Measurements from ENCODE around the gene MTMR10. TPM values are rescaled to one million over a fixed set of nuclear protein-coding genes. Genes with fewer than 3 reads are reported as not detected.

MTMR10 gene
- total and polyA plus RNA-seq, 4 donors = 9.5 to 52.7 (median 21.4) TPM

GRCh38 chr15:31034152-31034551 is 42.7 kb upstream of the MTMR10 start:
- ATAC-seq (ENCODE audit: insufficient read depth, low FRiP score) (no peak), DNase-seq (no peak)
- H3K36me3 ChIP-seq (ENCODE audit: control insufficient read depth in 4 of 4, insufficient read depth in 4 of 4, low read length in 4 of 4) = no peaks in the 10 kb centered on the region
- H3K4me3 ChIP-seq = no peak overlapping the region
- 50 to 54% methylated on average over 4 of the region's 4 CpGs for WGBS, 2 donors
- TF ChIP-seq CTCF (IDR thresholded peaks at IDR 0.05; ENCODE audit: control extremely low read depth, extremely low read depth) = no peak
- peaks cover 0 to 3% (median 0%) of the 10 kb centered on the region in 4 donors for H3K9me3 ChIP-seq (ENCODE audit: control insufficient read depth in 4 of 4, insufficient read depth in 3 of 4, low read length in 3 of 4)
- H3K4me1 ChIP-seq (ENCODE audit: control insufficient read depth in 5 of 5, insufficient read depth in 5 of 5, low read length in 5 of 5) = peaks cover 0 to 7% (median 0%) of the 10 kb centered on the region in 5 donors
- no peaks in the 10 kb centered on the region for H3K27me3 ChIP-seq (ENCODE audit: control insufficient read depth in 3 of 3, insufficient read depth in 3 of 3, low read length in 2 of 3)
- H3K9ac ChIP-seq (ENCODE audit: insufficient read depth in 1 of 2, low read length in 2 of 2) = no peak overlapping the region
- no peak overlapping the region for H3K27ac ChIP-seq (ENCODE audit: low read depth in 1 of 2, low read length in 1 of 2)

- H3K9ac ChIP-seq (ENCODE audit: insufficient read depth in 1 of 2, low read length in 2 of 2) = no peak overlapping the region
- H3K27me3 ChIP-seq (ENCODE audit: control insufficient read depth in 3 of 3, insufficient read depth in 3 of 3, low read length in 2 of 3) = no peaks in the 10 kb centered on the region
- no peak overlapping the region for H3K27ac ChIP-seq (ENCODE audit: low read depth in 1 of 2, low read length in 1 of 2)
- H3K36me3 ChIP-seq (ENCODE audit: control insufficient read depth in 4 of 4, insufficient read depth in 4 of 4, low read length in 4 of 4) = no peaks in the 10 kb centered on the region
- WGBS, 2 donors = 33 to 59% methylated on average over 5 of the region's 5 CpGs
- no peak overlapping the region for H3K4me3 ChIP-seq
- H3K9me3 ChIP-seq (ENCODE audit: control insufficient read depth in 4 of 4, insufficient read depth in 3 of 4, low read length in 3 of 4) = peaks cover 0 to 3% (median 0%) of the 10 kb centered on the region in 4 donors
- peaks cover 0 to 7% (median 0%) of the 10 kb centered on the region in 5 donors for H3K4me1 ChIP-seq (ENCODE audit: control insufficient read depth in 5 of 5, insufficient read depth in 5 of 5, low read length in 5 of 5)
- no peak for ATAC-seq (ENCODE audit: insufficient read depth, low FRiP score)
- no peak for TF ChIP-seq CTCF (IDR thresholded peaks at IDR 0.05; ENCODE audit: control extremely low read depth, extremely low read depth)
- no peak for DNase-seq
These were observed 41.5 kb upstream of the MTMR10 start for GRCh38 chr15:31032961-31033371.

GRCh38 chr15:31031471-31032067 is 40.1 kb upstream of the MTMR10 start:
- TF ChIP-seq CTCF (IDR thresholded peaks at IDR 0.05; ENCODE audit: control extremely low read depth, extremely low read depth) = no peak
- DNase-seq (no peak), ATAC-seq (ENCODE audit: insufficient read depth, low FRiP score) (no peak)
- Histone ChIP-seq H3K27me3 (ENCODE audit: control insufficient read depth in 3 of 3, insufficient read depth in 3 of 3, low read length in 2 of 3) (no peaks in the 10 kb centered on the region), H3K27ac (ENCODE audit: low read depth in 1 of 2, low read length in 1 of 2) (peak overlapping the region in 1 of 2 donors; percentile 27), H3K9me3 (ENCODE audit: control insufficient read depth in 4 of 4, insufficient read depth in 3 of 4, low read length in 3 of 4) (peaks cover 0 to 3% (median 0%) of the 10 kb centered on the region in 4 donors), H3K9ac (ENCODE audit: insufficient read depth in 1 of 2, low read length in 2 of 2) (no peak overlapping the region), H3K4me3 (no peak overlapping the region), H3K36me3 (ENCODE audit: control insufficient read depth in 4 of 4, insufficient read depth in 4 of 4, low read length in 4 of 4) (no peaks in the 10 kb centered on the region), H3K4me1 (ENCODE audit: control insufficient read depth in 5 of 5, insufficient read depth in 5 of 5, low read length in 5 of 5) (peaks cover 0 to 7% (median 0%) of the 10 kb centered on the region in 5 donors)
- WGBS, 2 donors = 88 to 96% methylated on average over 3 of the region's 3 CpGs
